HG03103 (cell line): Measurements from ENCODE around the gene MPHOSPH6.
"Not testable (repeated sequence)": the region's sequence is repeated elsewhere in the genome, so short reads cannot be mapped to it uniquely, and the experiment has no call there.

Source experiments
- ATAC-seq: cut with Tn5 transposase; IDR thresholded peaks from one replicate; pipeline ENCODE4 v1.9.1; 2021; ENCODE audit warnings: low read depth; ENCODE audit not compliant: unreplicated experiment

MPHOSPH6 gene

GRCh38 chr16:82176204-82176603 is 6.2 kb upstream of the MPHOSPH6 start:
- ATAC-seq: no peak

GRCh38 chr16:82175627-82176026 is 5.6 kb upstream of the MPHOSPH6 start:
- ATAC-seq: no peak

- no peak for ATAC-seq
Measured at GRCh38 chr16:82167670-82168069, 2.4 kb downstream of the MPHOSPH6 start.

DNA sequence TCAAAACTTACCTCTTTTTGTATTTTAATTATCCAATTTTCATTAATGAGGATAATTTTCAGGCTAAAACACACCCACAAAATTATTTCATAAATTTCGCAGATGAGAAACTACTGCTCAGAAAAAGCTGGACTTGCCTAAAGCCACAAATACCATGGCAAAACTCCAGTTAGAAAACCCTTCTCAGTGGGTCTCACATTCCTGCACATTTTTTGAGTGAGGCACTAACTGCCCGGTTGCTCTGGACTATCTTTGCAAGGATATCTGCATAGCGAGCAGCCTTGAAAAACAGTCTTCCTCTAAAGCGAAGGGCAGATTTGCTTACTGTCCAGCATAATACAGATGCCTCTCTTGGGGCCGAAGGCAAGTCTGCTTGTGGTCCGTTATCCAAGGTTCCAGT is 9.8 kb downstream of the MPHOSPH6 start:
- ATAC-seq: no peak

DNA sequence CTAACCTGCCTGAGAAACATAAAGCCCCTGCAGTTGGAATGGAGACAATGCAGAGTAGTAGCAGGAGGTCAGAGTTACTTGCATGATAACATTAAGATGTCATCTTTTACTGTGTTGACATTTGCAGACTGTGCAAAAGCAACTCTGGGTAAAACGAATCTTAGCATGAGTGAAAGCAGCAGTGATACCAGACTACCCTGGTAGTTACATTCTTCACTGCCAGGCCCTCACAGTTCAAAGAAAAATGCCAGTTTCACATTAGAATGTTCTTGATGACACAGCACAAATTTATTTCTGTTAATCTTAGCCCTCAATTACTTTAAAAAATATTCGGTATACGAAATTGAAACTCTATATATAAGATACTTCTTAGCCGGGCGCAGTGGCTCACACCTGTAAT is 12.2 kb downstream of the MPHOSPH6 start:
- no peak for ATAC-seq

- ATAC-seq: no peak
Measured at GRCh38 chr16:82157534-82157812, 12.6 kb downstream of the MPHOSPH6 start.

- no peak for ATAC-seq
Measured at GRCh38 chr16:82156761-82157533, 13.1 kb downstream of the MPHOSPH6 start.

- ATAC-seq: no peak
Measured at GRCh38 chr16:82152641-82153112, 17.3 kb downstream of the MPHOSPH6 start.

- no peak for ATAC-seq
Measured at GRCh38 chr16:82152196-82152595, 17.8 kb downstream of the MPHOSPH6 start.

DNA sequence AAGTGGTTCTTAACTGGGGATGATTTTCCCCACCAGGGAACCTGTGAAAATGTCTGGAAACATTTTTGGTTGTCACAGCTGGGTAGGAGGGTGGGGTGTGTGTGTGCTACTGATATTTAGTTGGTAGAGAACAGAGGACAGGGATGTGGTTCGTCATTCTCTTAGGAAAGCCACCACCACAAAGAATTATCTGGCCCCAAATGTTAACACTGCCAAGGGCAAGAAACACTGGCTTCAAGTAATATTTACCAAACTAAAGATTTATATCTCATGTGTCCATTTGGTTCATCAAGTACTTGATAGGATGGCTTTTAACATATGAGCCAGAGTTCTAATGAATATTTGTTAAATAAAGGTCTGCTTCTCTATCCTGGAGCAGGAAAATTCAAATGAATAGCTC is 19.5 kb downstream of the MPHOSPH6 start:
- ATAC-seq: no peak

DNA sequence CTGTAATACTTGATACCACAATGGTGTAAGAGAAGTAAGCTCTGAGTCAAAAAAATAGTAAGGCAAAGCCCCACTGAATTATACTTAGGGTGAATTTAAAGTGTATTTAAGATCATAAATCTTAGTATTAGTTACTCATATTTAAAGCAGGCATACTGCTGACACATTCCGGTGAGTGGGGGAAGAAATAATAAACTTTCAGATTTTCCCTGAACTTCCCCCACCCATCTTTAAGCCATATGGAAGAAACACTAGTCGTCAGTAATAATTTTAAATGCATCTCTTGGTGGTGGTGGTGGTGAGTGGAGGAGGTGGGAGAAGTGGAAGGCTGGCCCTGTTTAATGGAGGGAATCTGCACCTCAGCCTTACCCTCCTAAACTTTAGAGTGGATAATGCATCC is 20.5 kb downstream of the MPHOSPH6 start:
- ATAC-seq: no peak

DNA sequence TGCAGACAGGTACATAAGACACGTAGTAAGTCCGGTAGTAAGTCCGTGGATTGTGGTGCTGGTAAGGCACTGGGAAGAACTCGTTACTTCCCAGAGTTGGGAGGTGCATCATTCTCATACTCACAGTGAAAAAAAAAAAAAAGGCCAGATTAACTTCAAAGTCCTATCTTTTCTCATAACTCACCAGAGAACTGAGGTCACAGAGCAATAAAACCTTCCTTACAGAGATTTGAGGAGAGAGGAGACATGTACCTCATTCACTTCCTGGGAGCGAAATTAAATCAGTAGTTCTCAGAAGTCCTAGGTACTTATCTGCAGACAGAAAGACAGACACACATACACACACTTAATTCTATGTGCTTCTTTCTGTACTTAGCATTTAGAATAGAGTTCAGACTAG is 22.5 kb downstream of the MPHOSPH6 start:
- ATAC-seq: no peak

- no peak for ATAC-seq
Measured at GRCh38 chr16:82146957-82147356, 23.1 kb downstream of the MPHOSPH6 start.

DNA sequence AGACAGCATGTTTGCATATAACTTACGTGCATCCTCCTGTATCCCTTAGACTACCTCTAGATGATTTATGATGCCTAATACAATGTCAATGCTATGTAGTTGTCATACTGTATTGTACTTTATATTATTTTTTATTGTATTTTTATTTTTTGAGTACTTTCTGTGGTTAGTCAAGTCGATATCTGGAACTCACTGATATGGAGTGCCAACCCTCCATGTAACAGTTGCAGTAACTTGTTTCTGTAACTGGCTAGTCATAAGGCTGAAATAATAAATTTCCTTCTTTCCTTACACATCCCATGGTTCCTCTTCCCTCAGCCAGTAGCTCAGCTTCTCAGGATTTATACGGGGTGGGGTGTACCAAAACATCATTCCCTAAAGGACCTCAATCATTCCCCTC is 23.5 kb downstream of the MPHOSPH6 start:
- no peak for ATAC-seq

GRCh38 chr16:82139286-82139571 is 30.8 kb downstream of the MPHOSPH6 start:
- ATAC-seq: not testable (repeated sequence)

DNA sequence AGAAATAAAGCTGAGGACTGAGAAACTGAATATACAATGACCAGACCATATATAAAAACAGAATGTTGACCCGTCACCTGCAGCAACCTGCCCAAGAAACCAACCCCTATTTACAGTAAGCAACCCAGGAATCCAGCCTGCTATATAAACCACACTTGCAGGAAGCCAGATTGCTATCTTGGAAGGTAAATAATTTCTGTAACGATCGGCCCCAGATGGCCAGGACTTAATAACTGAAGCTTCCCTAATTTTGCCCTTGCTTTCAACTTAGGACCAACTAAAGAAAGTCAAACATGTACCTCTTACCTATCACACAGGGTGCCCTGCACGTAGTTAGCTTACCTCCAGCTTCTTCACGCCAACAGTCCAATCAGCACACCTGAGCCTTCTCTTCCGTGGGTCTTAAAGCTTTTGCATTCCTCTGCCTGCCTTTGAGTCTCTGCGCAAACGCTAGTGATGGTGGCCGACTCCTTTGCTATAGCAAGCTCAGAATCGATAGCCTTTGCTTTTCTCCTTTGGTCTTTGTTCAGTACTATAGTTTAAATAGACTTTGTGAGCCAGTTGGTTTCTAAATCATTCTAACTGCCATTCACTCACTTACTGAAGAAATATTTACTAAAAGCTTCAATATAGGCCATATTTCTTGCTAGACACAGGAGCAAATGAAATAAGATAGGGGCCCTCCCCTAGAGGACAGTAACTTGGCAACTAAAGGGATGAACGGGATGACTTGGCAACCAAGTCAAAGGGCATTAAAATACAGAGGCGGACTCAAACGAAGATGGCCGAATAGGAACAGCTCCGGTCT is 31.3 kb downstream of the MPHOSPH6 start:
- no peak for ATAC-seq

DNA sequence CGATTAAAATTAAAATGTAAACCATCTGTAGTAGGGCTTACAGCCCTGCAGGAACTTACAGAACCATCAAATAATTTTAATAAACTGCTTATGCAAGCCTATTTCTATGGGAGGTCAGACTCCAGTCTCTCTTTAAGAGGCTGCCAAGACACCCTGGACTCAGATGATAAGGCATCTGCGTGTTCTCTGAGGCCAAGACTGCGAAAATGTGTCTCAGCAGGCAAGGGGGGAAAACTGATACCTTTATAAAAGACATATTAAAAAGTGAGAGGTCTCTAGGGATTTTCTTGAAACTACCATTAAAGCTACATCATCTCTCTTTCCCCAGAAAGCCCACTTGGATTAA is 32.2 kb downstream of the MPHOSPH6 start:
- ATAC-seq: no peak

DNA sequence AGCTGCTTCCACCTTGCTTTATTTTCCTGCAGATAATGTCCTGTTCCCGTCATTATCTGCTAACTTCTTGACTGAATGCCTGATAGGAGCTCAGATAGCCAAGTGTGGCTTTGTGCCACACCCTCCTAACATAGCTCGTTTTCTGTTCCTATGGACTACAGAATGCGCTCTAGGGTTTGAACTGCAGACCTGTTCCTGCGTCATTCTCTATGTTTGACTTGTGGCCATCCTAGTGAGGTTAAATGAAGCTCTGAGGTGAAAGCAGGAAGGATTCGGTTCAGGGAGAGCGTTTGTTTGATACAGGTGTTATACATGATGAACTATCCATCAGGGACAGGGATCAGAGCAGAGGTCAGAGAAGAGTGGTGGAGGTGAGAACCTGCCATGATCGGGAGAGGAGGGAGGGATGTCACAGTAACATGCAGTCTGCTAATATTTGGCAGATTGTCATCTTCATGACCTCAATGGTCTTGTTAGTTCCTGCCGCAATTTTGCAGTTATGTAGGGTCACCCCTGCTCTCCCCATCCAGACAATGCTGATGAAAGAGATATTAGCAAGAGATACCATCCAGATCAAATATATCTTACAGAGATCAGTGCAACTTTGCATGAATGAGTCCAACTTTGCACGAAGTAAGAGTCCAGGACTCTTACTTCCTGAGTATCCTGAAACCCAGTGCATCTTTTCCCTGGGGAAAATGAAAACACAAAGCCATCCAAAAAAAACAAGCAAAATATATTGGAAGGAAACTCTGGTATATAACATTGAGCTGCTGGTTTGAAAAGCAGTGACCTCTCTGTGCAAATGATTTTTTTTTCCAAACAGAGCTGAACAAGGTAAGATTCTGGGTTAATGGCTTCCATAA is 32.8 kb downstream of the MPHOSPH6 start:
- ATAC-seq: no peak

GRCh38 chr16:82135844-82136243 is 34.2 kb downstream of the MPHOSPH6 start:
- ATAC-seq: no peak

- ATAC-seq: no peak
Measured at GRCh38 chr16:82134846-82135245, 35.2 kb downstream of the MPHOSPH6 start.

GRCh38 chr16:82133798-82134197 is 36.2 kb downstream of the MPHOSPH6 start:
- no peak for ATAC-seq
